CD14-positive monocyte (primary cell): Measurements from ENCODE around the gene CTCFL. TPM values are rescaled to one million over a fixed set of nuclear protein-coding genes. Genes with fewer than 3 reads are reported as not detected.

ENCODE experiments used
- DNase-seq, 3 donors: peaks; one replicate each; pipeline ENCODE4 v3.0.0-alpha.2; 2011 to 2022
- H2AFZ ChIP-seq: 2 replicates; pipeline ENCODE4 v1.6.0; 2012; ENCODE audit warnings: mild to moderate bottlenecking, low read depth, low read length, inconsistent platforms; ENCODE audit not compliant: insufficient read depth, poor library complexity, severe bottlenecking
- H3K27ac ChIP-seq, 2 donors: 1 replicate in 1 of 2; 2 replicates in 1 of 2; pipeline ENCODE4 v1.5.1; 2012 to 2013; ENCODE audit warnings: low read length in 2 of 2, control low read depth in 1 of 2, inconsistent platforms in 1 of 2, low read depth in 1 of 2, mild to moderate bottlenecking in 1 of 2
- H3K27me3 ChIP-seq, 2 donors: one replicate each; pipeline versions ENCODE4 v1.6.0 to v1.6.1; 2011 to 2013; ENCODE audit warnings: low read length in 2 of 2; ENCODE audit not compliant: control insufficient read depth in 2 of 2, insufficient read depth in 2 of 2
- H3K36me3 ChIP-seq, 2 donors: replicated peaks in 1 of 2; 1 replicate in 1 of 2; 2 replicates in 1 of 2; pipeline versions ENCODE4 v1.5.1 to v1.6.1; 2012 to 2013; ENCODE audit warnings: low read length in 2 of 2, control low read depth in 1 of 2, inconsistent platforms in 1 of 2, mild to moderate bottlenecking in 1 of 2; ENCODE audit not compliant: insufficient read depth in 2 of 2, control insufficient read depth in 1 of 2
- H3K4me1 ChIP-seq, 2 donors: 1 replicate in 1 of 2; 2 replicates in 1 of 2; pipeline versions ENCODE4 v1.5.1 to v1.6.1; 2012 to 2013; ENCODE audit warnings: low read length in 2 of 2, control low read depth in 1 of 2, inconsistent platforms in 1 of 2, mild to moderate bottlenecking in 1 of 2, moderate library complexity in 1 of 2; ENCODE audit not compliant: insufficient read depth in 2 of 2, control insufficient read depth in 1 of 2
- H3K4me2 ChIP-seq: replicated peaks from 2 replicates; pipeline ENCODE3; 2012; ENCODE audit warnings: low read length, moderate library complexity, mild to moderate bottlenecking; ENCODE audit not compliant: poor library complexity, severe bottlenecking; ENCODE audit errors: extremely low read depth
- H3K4me3 ChIP-seq, 3 experiments: fragments of 200-600 bp in 1 of 3; sonication (generic) in 1 of 3; replicated peaks in 1 of 3; 1 replicate in 2 of 3; 2 replicates in 1 of 3; pipeline ENCODE4 v1.5.1; 2011 to 2013; ENCODE audit warnings: low read length in 3 of 3, mild to moderate bottlenecking in 3 of 3, control low read depth in 2 of 3, low read depth in 2 of 3, inconsistent platforms in 1 of 3, moderate library complexity in 1 of 3
- H3K79me2 ChIP-seq: 2 replicates; pipeline ENCODE4 v1.6.0; 2012; ENCODE audit warnings: mild to moderate bottlenecking, control low read depth, inconsistent platforms, low read length, moderate library complexity; ENCODE audit not compliant: insufficient read depth
- H3K9ac ChIP-seq: 2 replicates; pipeline ENCODE4 v1.6.0; 2017; ENCODE audit warnings: low read length, mild to moderate bottlenecking; ENCODE audit not compliant: insufficient read depth, poor library complexity, severe bottlenecking
- H3K9me3 ChIP-seq, 2 donors: replicated peaks in 1 of 2; 1 replicate in 1 of 2; 2 replicates in 1 of 2; pipeline versions ENCODE4 v1.5.1 to v1.6.1; 2012 to 2013; ENCODE audit warnings: low read length in 2 of 2, control low read depth in 1 of 2; ENCODE audit not compliant: control insufficient read depth in 1 of 2, insufficient read depth in 1 of 2
- H4K20me1 ChIP-seq: 2 replicates; pipeline ENCODE4 v1.6.0; 2012; ENCODE audit warnings: mild to moderate bottlenecking, low read length, control low read depth, moderate library complexity; ENCODE audit not compliant: insufficient read depth
- H3K27ac Mint-ChIP-seq, 7 donors: one replicate each; pipeline ENCODE4 v1.8.0; 2020; ENCODE audit warnings: mild to moderate bottlenecking in 7 of 7, mixed read lengths in 7 of 7, moderate library complexity in 6 of 7, inconsistent platforms in 2 of 7
- H3K27me3 Mint-ChIP-seq, 3 donors: one replicate each; pipeline ENCODE4 v1.8.0; 2021 to 2022; ENCODE audit warnings: low read depth in 3 of 3, mild to moderate bottlenecking in 3 of 3, mixed read lengths in 3 of 3, moderate library complexity in 3 of 3, inconsistent platforms in 1 of 3
- H3K36me3 Mint-ChIP-seq, 2 donors: one replicate each; pipeline ENCODE4 v1.8.0; 2020; ENCODE audit warnings: mixed read lengths in 2 of 2, inconsistent platforms in 1 of 2, mild to moderate bottlenecking in 1 of 2
- H3K4me1 Mint-ChIP-seq: one replicate; pipeline ENCODE4 v1.8.0; 2020; ENCODE audit warnings: mild to moderate bottlenecking, mixed read lengths
- H3K4me3 Mint-ChIP-seq, 2 donors: one replicate each; pipeline ENCODE4 v1.8.0; 2020; ENCODE audit warnings: mild to moderate bottlenecking in 2 of 2, mixed read lengths in 2 of 2, moderate library complexity in 1 of 2
- H3K9me3 Mint-ChIP-seq, 7 donors: one replicate each; pipeline ENCODE4 v1.8.0; 2020 to 2022; ENCODE audit warnings: mixed read lengths in 7 of 7, mild to moderate bottlenecking in 6 of 7, moderate library complexity in 6 of 7, inconsistent platforms in 2 of 7
- WGBS: methylation state at CpG from one replicate; pipeline ENCODE4 v1.1.5; 2013; ENCODE audit warnings: missing lambda C conversion rate; ENCODE audit not compliant: insufficient coverage; 5-methylcytosine and 5-hydroxymethylcytosine counted together
- intact Hi-C, 2 donors: fragments of 100-400 bp; cut with micrococcal nuclease; formaldehyde crosslinking; loops; one replicate each; pipeline versions ENCODE4 v1.15.0 to v1.15.1; 2023
- polyA plus RNA-seq, 3 donors: library from polyadenylated mRNA; depleted of rRNA in 1 of 3; unstranded in 2 of 3; stranded (reverse) in 1 of 3; fragments of 300-500 nt in 2 of 3; fragments of >200 nt in 1 of 3; fragmentation: Illumina TruSeq in 2 of 3; gene quantifications; 1 replicate in 2 of 3; 2 replicates in 1 of 3; pipeline ENCODE4 v1.2.3, GENCODE V29; 2012 to 2021
- TF ChIP-seq, protein P1 (sequence below): fragments of 200-600 bp; IDR thresholded peaks from one replicate; pipeline ENCODE4 v1.8.0; 2022; ENCODE audit warnings: antibody characterized with exemption, mild to moderate bottlenecking

The CTCFL gene
- polyA plus RNA-seq, 3 donors = not detected

DNA sequence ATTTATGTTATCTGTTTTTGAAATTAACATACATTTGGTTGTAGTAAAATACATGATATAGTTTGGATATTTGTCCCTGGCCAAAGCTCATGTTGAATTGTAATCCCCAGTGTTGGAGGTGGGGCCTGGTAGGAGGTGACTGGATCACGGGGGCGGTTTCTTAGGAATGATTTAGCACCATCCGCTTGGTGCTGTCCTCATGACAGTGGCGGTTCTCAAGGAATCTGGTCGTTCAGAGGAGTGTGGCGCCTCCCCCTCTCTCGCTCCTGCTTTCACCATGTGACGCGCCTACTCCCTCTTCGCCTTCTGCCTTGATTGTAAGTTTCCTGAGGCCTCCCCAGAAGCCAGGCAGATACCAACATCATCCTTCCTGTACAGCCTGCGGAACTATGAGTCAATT lies 29.0 kb downstream of the CTCFL start:
- Histone ChIP-seq H4K20me1 (no peaks in the 10 kb centered on the region), H3K27me3 (peaks cover 22 to 35% of the 10 kb centered on the region in 2 donors), H2AFZ (no peak overlapping the region), H3K79me2 (no peaks in the 10 kb centered on the region), H3K4me1 (peaks cover 21 to 23% of the 10 kb centered on the region in 2 donors), H3K36me3 (no peaks in the 10 kb centered on the region), H3K27ac (no peak overlapping the region), H3K4me3 (no peak overlapping the region), H3K9ac (no peak overlapping the region), H3K9me3 (no peaks in the 10 kb centered on the region), H3K4me2 (no peak overlapping the region)
- TF ChIP-seq, protein P1, sequence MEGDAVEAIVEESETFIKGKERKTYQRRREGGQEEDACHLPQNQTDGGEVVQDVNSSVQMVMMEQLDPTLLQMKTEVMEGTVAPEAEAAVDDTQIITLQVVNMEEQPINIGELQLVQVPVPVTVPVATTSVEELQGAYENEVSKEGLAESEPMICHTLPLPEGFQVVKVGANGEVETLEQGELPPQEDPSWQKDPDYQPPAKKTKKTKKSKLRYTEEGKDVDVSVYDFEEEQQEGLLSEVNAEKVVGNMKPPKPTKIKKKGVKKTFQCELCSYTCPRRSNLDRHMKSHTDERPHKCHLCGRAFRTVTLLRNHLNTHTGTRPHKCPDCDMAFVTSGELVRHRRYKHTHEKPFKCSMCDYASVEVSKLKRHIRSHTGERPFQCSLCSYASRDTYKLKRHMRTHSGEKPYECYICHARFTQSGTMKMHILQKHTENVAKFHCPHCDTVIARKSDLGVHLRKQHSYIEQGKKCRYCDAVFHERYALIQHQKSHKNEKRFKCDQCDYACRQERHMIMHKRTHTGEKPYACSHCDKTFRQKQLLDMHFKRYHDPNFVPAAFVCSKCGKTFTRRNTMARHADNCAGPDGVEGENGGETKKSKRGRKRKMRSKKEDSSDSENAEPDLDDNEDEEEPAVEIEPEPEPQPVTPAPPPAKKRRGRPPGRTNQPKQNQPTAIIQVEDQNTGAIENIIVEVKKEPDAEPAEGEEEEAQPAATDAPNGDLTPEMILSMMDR = no peak
- H3K27ac Mint-ChIP-seq = no peak overlapping the region
- H3K4me3 Mint-ChIP-seq = peak overlapping the region in 1 of 2 donors; percentile 76
- peaks cover 22% of the 10 kb centered on the region for H3K4me1 Mint-ChIP-seq
- intact Hi-C loops = loop anchor here (1.0 to 2.0 kb wide), 2 partner anchors 113 to 115 kb away; no protein-coding TSS in a partner anchor
- H3K36me3 Mint-ChIP-seq = peaks cover 0 to 7% of the 10 kb centered on the region in 2 donors
- peaks cover 0 to 2% (median 0%) of the 10 kb centered on the region in 7 donors for H3K9me3 Mint-ChIP-seq
- H3K27me3 Mint-ChIP-seq = peaks cover 36 to 47% (median 38%) of the 10 kb centered on the region in 3 donors
- DNase-seq = no peak
- WGBS = 82% methylated on average over 10 of the region's 11 CpGs

DNA sequence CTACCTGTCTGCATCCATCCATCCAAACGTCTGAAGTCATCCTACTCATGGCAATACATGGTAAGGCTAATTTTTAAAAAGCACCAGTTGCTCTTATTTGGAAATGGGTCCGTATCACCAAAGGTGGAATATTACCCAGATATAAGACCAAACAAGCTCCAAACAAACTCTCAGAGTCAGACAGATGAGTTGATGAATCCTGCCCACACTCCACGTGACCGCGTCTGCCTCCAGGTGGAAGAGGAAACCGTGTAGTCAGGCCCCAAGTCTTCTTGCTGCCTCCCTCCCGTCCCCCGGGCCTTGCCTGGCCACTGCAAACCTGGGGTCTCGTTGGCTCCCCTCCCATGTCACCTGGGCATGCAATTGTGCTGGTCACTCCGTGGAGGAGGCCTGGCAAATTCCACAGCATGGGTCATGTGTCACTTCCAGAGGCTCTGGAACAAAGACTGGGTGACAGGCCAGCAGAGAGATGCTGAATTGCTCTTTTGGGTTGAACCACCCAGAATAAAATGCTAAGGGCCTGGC lies 31.8 kb downstream of the CTCFL start:
- Histone ChIP-seq H3K4me3 (no peak overlapping the region), H3K9me3 (no peaks in the 10 kb centered on the region), H3K9ac (no peak overlapping the region), H3K4me2 (no peak overlapping the region), H3K79me2 (no peaks in the 10 kb centered on the region), H3K27me3 (peaks cover 15 to 17% of the 10 kb centered on the region in 2 donors), H4K20me1 (no peaks in the 10 kb centered on the region), H2AFZ (no peak overlapping the region), H3K27ac (no peak overlapping the region), H3K36me3 (no peaks in the 10 kb centered on the region), H3K4me1 (peaks cover 7 to 9% of the 10 kb centered on the region in 2 donors)
- peaks cover 0 to 2% (median 0%) of the 10 kb centered on the region in 7 donors for H3K9me3 Mint-ChIP-seq
- TF ChIP-seq, protein P1 = no peak
- no peak overlapping the region for H3K27ac Mint-ChIP-seq
- peaks cover 12% of the 10 kb centered on the region for H3K4me1 Mint-ChIP-seq
- no peak for DNase-seq
- H3K27me3 Mint-ChIP-seq = peaks cover 24 to 31% (median 26%) of the 10 kb centered on the region in 3 donors
- no peak overlapping the region for H3K4me3 Mint-ChIP-seq
- intact Hi-C loops = no loop called here
- peaks cover 0 to 2% of the 10 kb centered on the region in 2 donors for H3K36me3 Mint-ChIP-seq
- 88% methylated on average over 10 of the region's 10 CpGs for WGBS
